SK-N-SH (cell line): ENCODE measurements around the gene ZNF189.

Experiments used
- CHD2 ChIP-seq: fragments of 150-350 bp; IDR thresholded peaks from 2 replicates; pipeline ENCODE4 v1.6.1; 2018; ENCODE audit warnings: low read length; ENCODE audit not compliant: partially characterized antibody
- YY1 ChIP-seq: IDR thresholded peaks from 2 replicates; pipeline ENCODE4 v1.4.0; 2012; ENCODE audit warnings: low read depth, mild to moderate bottlenecking
- TF ChIP-seq, protein P1 (sequence below): fragments of 200-600 bp; sonication (generic); IDR thresholded peaks from 2 replicates; pipeline ENCODE4 v1.6.1; 2017; ENCODE audit warnings: antibody characterized with exemption, mild to moderate bottlenecking, moderate library complexity

GRCh38 chr9:101408374-101409078 lies 9.9 kb downstream of the ZNF189 start:
- TF ChIP-seq, protein P1, sequence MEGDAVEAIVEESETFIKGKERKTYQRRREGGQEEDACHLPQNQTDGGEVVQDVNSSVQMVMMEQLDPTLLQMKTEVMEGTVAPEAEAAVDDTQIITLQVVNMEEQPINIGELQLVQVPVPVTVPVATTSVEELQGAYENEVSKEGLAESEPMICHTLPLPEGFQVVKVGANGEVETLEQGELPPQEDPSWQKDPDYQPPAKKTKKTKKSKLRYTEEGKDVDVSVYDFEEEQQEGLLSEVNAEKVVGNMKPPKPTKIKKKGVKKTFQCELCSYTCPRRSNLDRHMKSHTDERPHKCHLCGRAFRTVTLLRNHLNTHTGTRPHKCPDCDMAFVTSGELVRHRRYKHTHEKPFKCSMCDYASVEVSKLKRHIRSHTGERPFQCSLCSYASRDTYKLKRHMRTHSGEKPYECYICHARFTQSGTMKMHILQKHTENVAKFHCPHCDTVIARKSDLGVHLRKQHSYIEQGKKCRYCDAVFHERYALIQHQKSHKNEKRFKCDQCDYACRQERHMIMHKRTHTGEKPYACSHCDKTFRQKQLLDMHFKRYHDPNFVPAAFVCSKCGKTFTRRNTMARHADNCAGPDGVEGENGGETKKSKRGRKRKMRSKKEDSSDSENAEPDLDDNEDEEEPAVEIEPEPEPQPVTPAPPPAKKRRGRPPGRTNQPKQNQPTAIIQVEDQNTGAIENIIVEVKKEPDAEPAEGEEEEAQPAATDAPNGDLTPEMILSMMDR: no peak
- TF ChIP-seq YY1 (no peak), CHD2 (no peak)
